ENCODE data around the gene LDLRAD4. TPM values are rescaled to one million over a fixed set of nuclear protein-coding genes. Genes with fewer than 3 reads are reported as not detected.

LDLRAD4 gene
- polyA plus RNA-seq, 1 donor = 9.1 TPM

- Histone ChIP-seq H3K27ac (ENCODE audit: low read length) (no peak overlapping the region), H3K4me1 (ENCODE audit: control insufficient read depth, insufficient read depth, low read length) (no peaks in the 10 kb centered on the region), H3K9me3 (ENCODE audit: control insufficient read depth, low read depth, low read length) (no peaks in the 10 kb centered on the region), H3K36me3 (ENCODE audit: control insufficient read depth, insufficient read depth, low read length) (no peaks in the 10 kb centered on the region), H3K27me3 (ENCODE audit: control insufficient read depth, insufficient read depth, low read length) (peaks cover 7% of the 10 kb centered on the region), H3K4me3 (ENCODE audit: low read length) (no peak overlapping the region)
- 60% methylated on average over 1 of the region's 21 CpGs for WGBS (ENCODE audit: insufficient coverage, low lambda C conversion rate)
- no peak for DNase-seq
These were observed 234.5 kb downstream of the LDLRAD4 start for GRCh38 chr18:13452871-13453680.

GRCh38 chr18:13453714-13454113 lies 235.2 kb downstream of the LDLRAD4 start:
- no peak overlapping the region for H3K27ac ChIP-seq (ENCODE audit: low read length)
- H3K27me3 ChIP-seq (ENCODE audit: control insufficient read depth, insufficient read depth, low read length) = peaks cover under 1% of the 10 kb centered on the region
- no peaks in the 10 kb centered on the region for H3K4me1 ChIP-seq (ENCODE audit: control insufficient read depth, insufficient read depth, low read length)
- H3K4me3 ChIP-seq (ENCODE audit: low read length) = no peak overlapping the region
- WGBS (ENCODE audit: insufficient coverage, low lambda C conversion rate) = no CpG with 5 or more reads among the region's 18 CpGs
- no peaks in the 10 kb centered on the region for H3K9me3 ChIP-seq (ENCODE audit: control insufficient read depth, low read depth, low read length)
- H3K36me3 ChIP-seq (ENCODE audit: control insufficient read depth, insufficient read depth, low read length) = no peaks in the 10 kb centered on the region
- DNase-seq = no peak

- Histone ChIP-seq H3K27ac (ENCODE audit: low read length) (no peak overlapping the region), H3K4me1 (ENCODE audit: control insufficient read depth, insufficient read depth, low read length) (no peaks in the 10 kb centered on the region), H3K36me3 (ENCODE audit: control insufficient read depth, insufficient read depth, low read length) (no peaks in the 10 kb centered on the region), H3K9me3 (ENCODE audit: control insufficient read depth, low read depth, low read length) (no peaks in the 10 kb centered on the region), H3K27me3 (ENCODE audit: control insufficient read depth, insufficient read depth, low read length) (no peaks in the 10 kb centered on the region), H3K4me3 (ENCODE audit: low read length) (no peak overlapping the region)
- DNase-seq = no peak
- no CpG with 5 or more reads among the region's 12 CpGs for WGBS (ENCODE audit: insufficient coverage, low lambda C conversion rate)
These were observed 236.0 kb downstream of the LDLRAD4 start for GRCh38 chr18:13454363-13455150.

- WGBS (ENCODE audit: insufficient coverage, low lambda C conversion rate) = no CpG with 5 or more reads among the region's 6 CpGs
- Histone ChIP-seq H3K4me1 (ENCODE audit: control insufficient read depth, insufficient read depth, low read length) (no peaks in the 10 kb centered on the region), H3K27me3 (ENCODE audit: control insufficient read depth, insufficient read depth, low read length) (no peaks in the 10 kb centered on the region), H3K4me3 (ENCODE audit: low read length) (no peak overlapping the region), H3K36me3 (ENCODE audit: control insufficient read depth, insufficient read depth, low read length) (no peaks in the 10 kb centered on the region), H3K27ac (ENCODE audit: low read length) (no peak overlapping the region), H3K9me3 (ENCODE audit: control insufficient read depth, low read depth, low read length) (no peaks in the 10 kb centered on the region)
- DNase-seq = no peak
These were observed 236.9 kb downstream of the LDLRAD4 start for GRCh38 chr18:13455471-13455870.

DNA sequence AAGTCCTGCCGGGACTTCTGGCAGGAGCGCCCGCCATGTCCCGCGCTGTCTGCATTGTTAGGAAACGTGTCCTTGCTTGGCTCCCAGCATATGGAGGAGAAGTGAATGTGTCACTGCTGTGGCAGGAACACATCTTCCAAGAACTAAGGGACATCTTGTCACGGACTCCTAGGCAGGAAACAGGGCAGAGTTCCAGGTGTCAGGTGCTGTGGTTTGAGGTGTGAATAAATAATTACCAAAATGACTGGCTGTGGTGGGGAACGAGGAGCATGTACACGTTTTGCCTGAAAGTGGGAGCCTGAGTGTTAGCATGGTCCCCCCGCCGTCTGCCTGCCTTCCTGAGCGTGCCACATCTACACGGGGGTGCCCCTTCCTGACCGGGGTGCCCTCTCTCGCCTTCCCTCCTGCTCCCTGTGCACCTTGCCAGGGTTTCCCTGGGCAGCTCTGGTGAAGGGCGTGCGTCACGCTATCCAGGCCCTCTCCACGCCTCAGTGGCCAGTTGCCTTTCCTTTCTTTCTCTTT lies 237.5 kb downstream of the LDLRAD4 start:
- no CpG with 5 or more reads among the region's 19 CpGs for WGBS (ENCODE audit: insufficient coverage, low lambda C conversion rate)

DNA sequence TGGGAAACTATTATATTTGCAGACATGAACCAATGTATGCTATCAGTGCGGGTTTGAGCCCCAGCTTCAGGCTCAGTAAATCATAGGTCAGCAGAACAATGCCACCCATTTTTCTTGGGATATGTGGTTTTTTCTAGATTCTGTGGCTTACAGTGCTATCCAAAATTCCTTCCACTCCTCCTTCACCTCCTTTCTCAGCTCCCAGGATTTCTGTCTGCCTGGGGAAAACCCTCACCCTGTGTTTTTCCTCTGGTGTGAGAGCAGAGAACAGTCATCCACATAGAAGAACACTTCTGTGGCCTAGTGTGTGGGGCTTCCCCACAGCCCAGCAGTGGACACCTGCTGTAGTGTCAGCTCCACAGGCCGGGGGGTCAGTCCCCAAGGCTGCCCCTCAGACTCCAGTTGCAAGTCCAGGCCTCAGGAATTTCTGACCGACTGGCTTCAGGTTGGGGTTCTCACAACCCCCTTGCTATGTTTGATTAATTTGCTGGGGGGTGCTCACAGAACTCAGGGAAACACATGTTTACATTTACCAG lies 238.2 kb downstream of the LDLRAD4 start:
- Histone ChIP-seq H3K27ac (ENCODE audit: low read length) (no peak overlapping the region), H3K4me3 (ENCODE audit: low read length) (no peak overlapping the region), H3K4me1 (ENCODE audit: control insufficient read depth, insufficient read depth, low read length) (no peaks in the 10 kb centered on the region), H3K27me3 (ENCODE audit: control insufficient read depth, insufficient read depth, low read length) (no peaks in the 10 kb centered on the region), H3K9me3 (ENCODE audit: control insufficient read depth, low read depth, low read length) (no peaks in the 10 kb centered on the region), H3K36me3 (ENCODE audit: control insufficient read depth, insufficient read depth, low read length) (no peaks in the 10 kb centered on the region)
- no peak for DNase-seq
- no CpG with 5 or more reads among the region's 3 CpGs for WGBS (ENCODE audit: insufficient coverage, low lambda C conversion rate)

More for the DNA sequence above, 237.5 kb downstream of the LDLRAD4 start:
- no peaks in the 10 kb centered on the region for H3K9me3 ChIP-seq (ENCODE audit: control insufficient read depth, low read depth, low read length)
- no peak for DNase-seq
- no peaks in the 10 kb centered on the region for H3K4me1 ChIP-seq (ENCODE audit: control insufficient read depth, insufficient read depth, low read length)
- no peak overlapping the region for H3K4me3 ChIP-seq (ENCODE audit: low read length)
- H3K27me3 ChIP-seq (ENCODE audit: control insufficient read depth, insufficient read depth, low read length) = no peaks in the 10 kb centered on the region
- no peak overlapping the region for H3K27ac ChIP-seq (ENCODE audit: low read length)
- no peaks in the 10 kb centered on the region for H3K36me3 ChIP-seq (ENCODE audit: control insufficient read depth, insufficient read depth, low read length)

GRCh38 chr18:13457327-13457726 lies 238.8 kb downstream of the LDLRAD4 start:
- Histone ChIP-seq H3K27ac (ENCODE audit: low read length) (no peak overlapping the region), H3K9me3 (ENCODE audit: control insufficient read depth, low read depth, low read length) (no peaks in the 10 kb centered on the region), H3K27me3 (ENCODE audit: control insufficient read depth, insufficient read depth, low read length) (no peaks in the 10 kb centered on the region), H3K4me3 (ENCODE audit: low read length) (no peak overlapping the region), H3K36me3 (ENCODE audit: control insufficient read depth, insufficient read depth, low read length) (no peaks in the 10 kb centered on the region), H3K4me1 (ENCODE audit: control insufficient read depth, insufficient read depth, low read length) (no peaks in the 10 kb centered on the region)
- WGBS (ENCODE audit: insufficient coverage, low lambda C conversion rate) = no CpG with 5 or more reads among the region's 10 CpGs
- no peak for DNase-seq

GRCh38 chr18:13460946-13461345 lies 242.4 kb downstream of the LDLRAD4 start:
- Histone ChIP-seq H3K4me1 (ENCODE audit: control insufficient read depth, insufficient read depth, low read length) (no peaks in the 10 kb centered on the region), H3K4me3 (ENCODE audit: low read length) (no peak overlapping the region), H3K9me3 (ENCODE audit: control insufficient read depth, low read depth, low read length) (no peaks in the 10 kb centered on the region), H3K27me3 (ENCODE audit: control insufficient read depth, insufficient read depth, low read length) (no peaks in the 10 kb centered on the region), H3K36me3 (ENCODE audit: control insufficient read depth, insufficient read depth, low read length) (no peaks in the 10 kb centered on the region), H3K27ac (ENCODE audit: low read length) (no peak overlapping the region)
- WGBS (ENCODE audit: insufficient coverage, low lambda C conversion rate) = 100% methylated on average over 1 of the region's 12 CpGs
- DNase-seq = no peak

DNA sequence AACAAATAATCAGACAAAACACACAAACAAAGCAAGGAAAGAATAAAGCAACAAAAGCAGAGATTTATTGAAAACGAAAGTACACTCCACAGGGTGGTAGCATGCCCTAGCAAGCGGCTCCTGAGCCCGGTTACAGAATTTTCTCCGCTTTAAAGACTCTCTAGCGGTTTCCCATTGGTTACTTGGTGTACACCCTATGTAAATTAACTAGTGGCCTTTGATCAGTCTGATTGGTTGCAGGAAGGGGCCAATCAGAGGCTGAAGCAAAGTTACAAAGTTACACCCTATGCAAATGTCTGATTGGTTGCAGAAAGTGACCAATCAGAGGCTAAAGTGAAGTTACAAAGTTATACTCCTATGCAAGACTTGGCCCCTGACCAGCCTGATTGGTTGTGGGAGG lies 242.9 kb downstream of the LDLRAD4 start:
- Histone ChIP-seq H3K27me3 (ENCODE audit: control insufficient read depth, insufficient read depth, low read length) (no peaks in the 10 kb centered on the region), H3K4me1 (ENCODE audit: control insufficient read depth, insufficient read depth, low read length) (no peaks in the 10 kb centered on the region), H3K9me3 (ENCODE audit: control insufficient read depth, low read depth, low read length) (no peaks in the 10 kb centered on the region), H3K36me3 (ENCODE audit: control insufficient read depth, insufficient read depth, low read length) (no peaks in the 10 kb centered on the region), H3K4me3 (ENCODE audit: low read length) (no peak overlapping the region), H3K27ac (ENCODE audit: low read length) (no peak overlapping the region)
- DNase-seq = no peak
- WGBS (ENCODE audit: insufficient coverage, low lambda C conversion rate) = no CpG with 5 or more reads among the region's 5 CpGs

GRCh38 chr18:13461936-13462335 lies 243.4 kb downstream of the LDLRAD4 start:
- no peaks in the 10 kb centered on the region for H3K9me3 ChIP-seq (ENCODE audit: control insufficient read depth, low read depth, low read length)
- H3K36me3 ChIP-seq (ENCODE audit: control insufficient read depth, insufficient read depth, low read length) = no peaks in the 10 kb centered on the region
- H3K27ac ChIP-seq (ENCODE audit: low read length) = no peak overlapping the region
- H3K4me1 ChIP-seq (ENCODE audit: control insufficient read depth, insufficient read depth, low read length) = no peaks in the 10 kb centered on the region
- no peak for DNase-seq
- no peaks in the 10 kb centered on the region for H3K27me3 ChIP-seq (ENCODE audit: control insufficient read depth, insufficient read depth, low read length)
- no CpG with 5 or more reads among the region's 5 CpGs for WGBS (ENCODE audit: insufficient coverage, low lambda C conversion rate)
- no peak overlapping the region for H3K4me3 ChIP-seq (ENCODE audit: low read length)

Measured in large intestine (tissue), 3 donors.